Subcutaneous adipose tissue (tissue), 4 donors: ENCODE data around the gene ATF7. TPM values are rescaled to one million over a fixed set of nuclear protein-coding genes. Genes with fewer than 3 reads are reported as not detected.

Source experiments
- CTCF ChIP-seq: fragments of 450-650 bp; IDR thresholded peaks from one replicate; pipeline ENCODE4 v1.5.1; 2016; ENCODE audit warnings: low read depth, mild to moderate bottlenecking, control low read depth, antibody characterized with exemption, moderate library complexity
- total RNA-seq, 4 donors: library from RNA; depleted of rRNA; stranded (reverse); fragments of >200 nt; gene quantifications; one replicate each; pipeline ENCODE4 v1.1.0, GENCODE V29; 2016

ATF7 gene
- total RNA-seq, 4 donors from 2014 or later: 32.0 to 49.7 (median 43.7) TPM

DNA sequence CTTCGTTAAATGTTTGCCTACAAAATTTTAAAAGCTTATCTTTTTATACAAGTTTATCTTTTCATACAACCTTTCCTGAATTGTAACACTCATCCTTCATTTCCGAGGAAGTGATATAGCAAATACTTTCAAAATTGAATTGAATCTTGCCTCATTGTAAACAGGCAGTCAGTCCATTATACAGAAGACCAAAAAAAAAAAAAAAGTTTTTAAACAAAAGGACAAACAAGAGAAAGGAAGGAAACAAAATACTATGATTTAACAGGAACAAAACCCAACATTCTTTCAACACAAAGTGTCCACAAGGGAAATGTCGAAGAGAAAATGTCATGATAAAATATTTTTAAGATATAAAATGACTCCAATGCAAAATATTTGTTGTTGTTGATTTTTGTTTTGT lies 8.5 kb downstream of the ATF7 start:
- no peak for TF ChIP-seq CTCF

DNA sequence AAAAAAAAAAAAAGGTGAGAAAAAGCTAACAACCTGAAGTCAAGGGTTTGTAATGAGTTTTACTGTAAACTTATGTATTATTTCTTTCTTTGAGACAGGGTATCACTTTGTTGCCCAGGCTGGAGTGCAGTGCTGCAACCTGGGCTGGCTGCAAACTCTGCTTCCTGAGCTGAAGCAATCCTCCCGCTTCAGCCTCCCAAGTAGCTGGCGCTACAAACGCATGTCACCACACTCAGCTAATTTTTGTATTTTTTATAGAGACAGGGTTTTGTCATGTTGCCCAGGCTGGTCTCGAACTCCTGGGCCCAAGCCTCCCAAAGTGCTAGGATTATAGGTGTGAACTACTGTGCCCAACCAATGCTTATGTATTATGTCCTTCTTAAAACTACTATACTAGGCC lies 9.2 kb downstream of the ATF7 start:
- no peak for TF ChIP-seq CTCF

- TF ChIP-seq CTCF: no peak
Observed at GRCh38 chr12:53613821-53614220, 12.4 kb downstream of the ATF7 start.

DNA sequence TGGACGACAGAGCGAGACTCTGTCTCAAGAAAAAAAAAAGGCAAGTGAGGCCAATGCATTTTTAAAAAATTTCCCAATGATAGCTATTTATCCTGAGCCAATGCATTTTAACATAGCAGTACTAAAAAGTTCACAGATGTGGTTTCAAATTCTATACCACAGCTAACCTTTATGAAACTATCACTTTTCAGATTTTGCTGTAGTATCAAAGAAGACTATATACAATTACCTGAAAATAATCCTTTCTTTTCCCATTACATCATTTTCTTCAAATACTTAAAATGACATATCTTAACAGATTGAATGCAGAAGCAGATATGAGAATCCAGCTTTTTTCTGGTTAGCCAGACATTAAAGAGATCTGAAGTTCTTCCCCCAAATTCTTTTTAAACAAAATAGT lies 13.2 kb downstream of the ATF7 start:
- no peak for TF ChIP-seq CTCF

DNA sequence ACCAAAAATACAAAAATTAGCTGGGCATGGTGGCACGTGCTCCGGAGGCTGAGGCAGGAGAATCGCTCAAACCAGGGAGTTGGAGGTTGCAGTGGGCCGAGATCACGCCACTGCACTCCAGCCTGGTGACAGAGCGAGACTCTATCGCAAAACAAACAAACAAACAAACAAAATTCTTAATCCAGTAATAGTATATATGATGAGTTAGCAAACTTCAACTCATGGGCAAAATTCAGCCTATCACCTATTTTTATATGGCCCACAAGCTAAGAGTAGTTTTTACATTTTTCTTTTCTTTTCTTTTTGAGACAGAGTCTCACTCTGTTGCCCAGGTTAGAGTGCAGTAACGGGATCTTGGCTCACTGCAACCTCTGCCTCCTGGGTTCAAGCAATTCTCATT lies 14.9 kb downstream of the ATF7 start:
- TF ChIP-seq CTCF: no peak

GRCh38 chr12:53604581-53604980 lies 21.6 kb downstream of the ATF7 start:
- no peak for TF ChIP-seq CTCF

DNA sequence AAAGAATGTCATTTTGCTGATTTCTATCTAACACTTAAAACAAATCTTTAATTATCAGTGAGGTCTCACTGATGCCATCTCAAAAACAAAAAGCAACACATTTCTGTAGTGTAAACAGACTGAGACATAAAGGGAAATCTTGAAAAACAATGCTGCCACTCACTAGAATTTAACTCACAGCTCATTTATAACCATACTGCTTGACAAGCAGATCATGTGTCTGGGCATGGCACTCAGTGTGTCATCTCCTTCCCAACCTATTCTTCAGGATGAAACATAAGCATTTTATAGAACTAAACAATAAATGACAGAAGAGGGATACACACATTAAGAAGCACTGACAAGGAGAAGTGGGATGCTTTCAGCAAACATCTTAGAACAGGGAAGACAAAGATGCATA lies 22.4 kb downstream of the ATF7 start:
- no peak for TF ChIP-seq CTCF

- TF ChIP-seq CTCF: no peak
Observed at GRCh38 chr12:53603196-53603595, 23.0 kb downstream of the ATF7 start.
